ENCODE measurements around the gene SFMBT2.
"Not testable (repeated sequence)": the region's sequence is repeated elsewhere in the genome, so short reads cannot be mapped to it uniquely, and the experiment has no call there.

DNA sequence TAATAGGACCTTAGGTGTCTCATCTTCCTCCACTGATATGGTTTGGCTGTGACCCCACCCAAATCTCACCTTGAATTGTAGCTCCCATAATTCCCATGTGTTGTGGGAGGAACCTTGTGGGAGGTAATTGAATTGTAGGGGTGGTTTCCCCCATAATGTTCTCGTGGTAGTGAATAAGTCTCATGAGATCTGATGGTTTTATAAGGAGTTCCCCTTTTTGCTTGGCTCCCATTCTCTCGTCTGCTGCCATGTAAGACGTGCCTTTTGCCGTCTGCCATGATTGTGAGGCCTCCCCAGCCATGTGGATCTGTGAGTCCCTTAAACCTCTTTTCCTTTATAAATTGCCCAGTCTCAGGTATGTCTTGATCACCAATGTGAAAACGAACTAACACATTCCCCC lies 220.1 kb downstream of the SFMBT2 start:
- not testable (repeated sequence) for TF ChIP-seq CTCF, POLR2A (IDR thresholded peaks at IDR 0.05)
